NCI-H748 (cell line): ENCODE results near the gene LPAR6.

Experiments
- DNase-seq: peaks from one replicate; lab custom pipeline; 2025; ENCODE audit not compliant: unreplicated experiment; lab: John Stamatoyannopoulos, UW

LPAR6 gene

DNA sequence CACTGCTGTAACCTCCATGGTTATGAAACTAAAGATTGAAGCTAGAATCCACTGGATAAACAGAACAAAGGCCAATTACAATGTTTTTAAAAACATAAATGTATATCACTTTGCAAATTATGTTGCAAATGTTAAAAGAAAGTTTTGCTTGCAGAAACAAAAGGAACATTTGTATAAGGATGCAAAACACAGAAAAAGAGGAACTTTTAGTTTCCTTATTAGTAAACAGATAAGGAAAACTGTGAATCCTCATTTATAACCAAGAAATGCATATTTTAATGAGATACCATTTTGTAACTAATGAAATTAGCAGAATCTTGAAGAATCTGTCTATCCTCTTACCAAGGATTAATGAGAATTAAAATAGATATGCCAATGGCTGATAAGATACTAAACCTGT lies 32.3 kb downstream of the LPAR6 start:
- no peak for DNase-seq

DNA sequence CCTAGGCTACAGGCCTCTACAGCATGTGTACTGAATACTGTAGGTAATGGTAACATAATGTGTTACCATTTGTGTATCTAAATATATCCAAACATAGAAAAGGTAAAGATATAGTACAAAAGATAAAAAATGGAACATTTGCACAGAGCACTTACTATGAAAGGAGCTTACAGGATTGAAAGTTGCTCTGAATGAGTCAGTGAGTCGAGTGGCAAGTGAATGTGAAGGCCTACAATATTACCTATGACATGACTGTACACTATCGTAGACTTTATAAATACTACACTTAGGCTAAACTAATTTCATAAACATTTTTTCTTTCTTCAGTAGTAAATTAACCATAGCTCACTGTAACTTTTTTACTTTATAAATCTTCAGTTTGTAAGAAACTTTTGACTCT lies 35.1 kb downstream of the LPAR6 start:
- no peak for DNase-seq

DNA sequence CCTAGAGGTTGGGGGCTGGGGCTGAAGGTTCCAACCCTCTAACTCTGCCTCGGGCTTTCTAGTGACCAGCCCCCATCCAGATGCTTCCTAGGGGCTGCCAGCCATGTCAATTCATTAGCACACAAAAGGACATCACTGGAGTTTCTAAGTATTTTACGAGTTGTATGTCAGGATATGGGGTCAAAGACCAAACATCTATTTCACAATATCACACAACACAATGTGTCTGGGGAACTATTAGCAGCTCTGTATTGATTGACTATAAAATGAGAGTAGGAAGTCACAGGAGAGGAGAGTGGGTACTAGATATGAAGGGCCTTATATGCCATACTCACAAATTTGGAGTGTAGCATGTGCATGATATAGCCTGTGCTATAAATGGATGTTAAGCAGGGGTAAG lies 42.1 kb downstream of the LPAR6 start:
- no peak for DNase-seq

DNA sequence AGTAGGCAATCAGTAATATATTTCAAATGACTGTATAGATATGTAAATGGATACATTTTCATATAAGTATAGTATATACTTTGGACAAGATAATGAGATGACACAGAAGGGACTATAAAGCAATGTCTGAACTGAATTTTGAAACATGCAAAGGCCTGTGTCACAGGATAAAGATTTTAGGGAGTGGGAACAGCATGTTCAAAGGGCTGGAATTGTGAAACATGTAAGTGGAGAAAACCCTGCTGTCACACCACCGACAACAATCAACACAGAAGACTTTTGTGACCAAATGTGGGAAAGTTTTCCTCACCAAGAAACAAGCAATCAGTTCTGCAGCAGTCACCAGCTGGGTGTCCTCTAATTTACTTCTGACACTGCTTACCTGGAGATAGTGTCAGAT lies 42.9 kb downstream of the LPAR6 start:
- no peak for DNase-seq
